Raji (cell line): ENCODE results near the gene SLC1A6.

Experiments
- POLR2A ChIP-seq: IDR thresholded peaks from 2 replicates; pipeline ENCODE4 v1.6.1; 2011; ENCODE audit warnings: low read depth, low read length, control low read depth; ENCODE audit not compliant: insufficient read depth

The SLC1A6 gene

GRCh38 chr19:14979476-14980255 lies at the start of gene SLC1A6:
Gene SLC1A6 (minus strand): TSS chr19:14979864. CDS start chr19:14972910, 6,954 bp downstream.
- no peak for TF ChIP-seq POLR2A

DNA sequence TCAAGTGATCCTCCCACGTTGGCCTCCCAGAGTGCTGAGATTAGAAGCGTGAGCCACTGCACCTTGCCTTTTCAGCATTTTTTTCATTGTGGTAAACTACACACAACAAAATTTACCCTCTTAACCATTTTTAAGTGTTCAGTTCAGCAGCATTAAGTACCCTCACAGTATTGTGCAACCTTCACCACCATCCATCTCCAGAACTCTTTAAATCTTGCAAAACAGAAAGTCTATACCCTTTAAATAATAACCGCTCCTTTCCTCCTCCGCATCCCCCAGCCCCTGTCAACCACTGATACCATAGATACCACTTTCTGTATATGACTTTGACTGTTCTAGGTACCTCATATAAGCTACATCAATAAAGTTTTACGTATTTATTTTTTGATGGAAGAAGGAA lies 48.8 kb upstream of the SLC1A6 start:
- no peak for TF ChIP-seq POLR2A

GRCh38 chr19:15025217-15025616 lies 45.6 kb upstream of the SLC1A6 start:
- TF ChIP-seq POLR2A, result no peak

DNA sequence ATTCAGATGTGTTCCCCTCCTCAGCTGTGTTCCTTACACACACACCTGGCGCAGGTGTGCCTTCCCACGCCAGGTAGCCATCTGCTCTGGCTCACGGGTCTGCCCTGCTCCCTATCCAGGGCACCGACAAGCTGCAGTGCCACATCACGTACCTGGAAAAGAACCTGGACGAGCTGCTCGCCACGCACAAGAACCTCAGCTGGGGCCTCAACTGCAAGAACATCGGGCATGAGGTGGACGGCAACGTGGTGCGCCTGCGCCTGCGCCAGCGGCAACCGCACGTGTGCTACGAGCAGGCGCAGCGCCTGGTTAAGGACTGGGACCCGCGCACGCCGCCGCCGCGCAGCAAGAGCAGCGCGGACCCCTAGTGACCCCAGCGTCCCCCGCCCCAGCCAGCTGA lies 43.1 kb upstream of the SLC1A6 start:
- TF ChIP-seq POLR2A, result no peak

DNA sequence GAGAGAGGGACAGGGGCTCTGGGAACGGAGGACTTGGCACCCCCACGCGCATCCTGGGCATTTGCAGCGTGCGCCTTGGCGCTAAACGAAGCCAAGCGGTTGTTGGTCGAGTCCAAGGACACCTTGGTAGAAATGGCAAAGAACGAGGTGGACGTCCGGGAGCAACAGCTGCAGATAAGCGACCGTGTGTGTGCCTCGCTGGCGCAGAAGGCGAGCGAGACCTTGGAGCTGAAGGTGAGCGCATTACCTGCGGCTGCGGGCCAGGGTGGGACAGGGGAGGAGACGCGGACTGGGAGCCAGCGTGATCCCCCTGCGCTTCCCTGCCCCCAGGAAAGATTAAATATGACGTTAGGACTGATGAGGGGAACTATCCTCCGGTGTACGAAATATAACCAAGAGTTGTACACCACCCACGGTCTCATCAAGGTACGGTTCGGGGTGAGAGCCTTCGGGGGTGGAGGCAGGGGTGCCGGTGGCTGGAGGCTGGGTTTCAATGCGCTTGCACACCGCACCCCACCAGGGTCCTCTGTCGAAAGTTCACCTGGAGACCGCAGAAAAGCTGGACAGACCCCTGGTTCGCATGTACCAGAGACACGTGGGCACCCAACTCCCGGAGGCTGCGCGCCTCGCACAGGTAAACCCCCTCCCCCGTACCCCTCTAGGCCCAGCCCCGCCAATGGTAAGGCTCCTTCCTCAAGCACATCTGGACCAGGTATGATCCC lies 41.8 kb upstream of the SLC1A6 start:
- TF ChIP-seq POLR2A, result no peak

DNA sequence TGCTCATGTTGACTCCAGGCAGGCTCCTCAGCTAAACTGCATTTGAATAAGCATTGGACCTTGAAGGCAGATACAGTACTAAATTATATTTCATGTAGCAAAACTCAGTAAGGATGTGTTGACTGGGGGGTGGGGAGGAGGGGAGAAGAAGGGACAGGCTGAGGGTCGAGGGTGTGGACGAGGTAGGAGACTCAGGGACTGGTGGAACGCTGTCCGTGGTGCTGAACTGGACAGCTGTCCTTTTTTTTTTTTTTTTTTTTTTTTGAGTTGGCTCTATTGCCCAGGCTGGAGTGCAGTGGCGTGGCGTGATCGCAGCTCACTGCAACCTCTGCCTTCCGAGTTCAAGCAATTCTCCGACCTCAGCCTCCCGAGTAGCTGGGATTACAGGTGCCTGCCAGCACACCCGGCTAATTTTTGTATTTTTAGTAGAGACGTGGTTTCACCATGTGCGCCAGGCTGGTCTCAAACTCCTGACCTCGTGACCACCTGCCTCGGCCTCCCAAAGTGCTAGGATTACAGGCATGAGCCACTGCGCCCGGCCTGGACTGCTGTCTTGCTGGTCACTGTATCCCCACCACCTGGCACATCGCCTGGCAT lies 36.4 kb upstream of the SLC1A6 start:
- no peak for TF ChIP-seq POLR2A

DNA sequence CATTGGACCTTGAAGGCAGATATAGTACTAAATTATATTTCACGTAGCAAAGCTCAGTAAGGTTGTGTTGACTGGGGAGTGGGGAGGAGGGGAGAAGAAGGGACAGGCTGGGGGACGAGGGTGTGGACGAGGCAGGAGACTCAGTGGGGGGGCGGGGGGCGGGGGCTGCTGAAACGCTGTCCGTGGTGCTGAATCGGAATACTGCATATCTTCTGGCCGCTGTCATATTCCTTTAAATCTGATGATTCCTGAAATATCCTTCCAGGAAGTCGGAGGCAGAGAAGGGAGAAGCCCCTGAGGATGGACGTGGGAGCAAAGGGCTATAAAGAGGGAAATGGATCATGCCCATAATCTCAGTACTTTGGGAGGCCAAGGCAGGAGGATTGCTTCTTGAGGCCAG lies 34.9 kb upstream of the SLC1A6 start:
- TF ChIP-seq POLR2A, result no peak

DNA sequence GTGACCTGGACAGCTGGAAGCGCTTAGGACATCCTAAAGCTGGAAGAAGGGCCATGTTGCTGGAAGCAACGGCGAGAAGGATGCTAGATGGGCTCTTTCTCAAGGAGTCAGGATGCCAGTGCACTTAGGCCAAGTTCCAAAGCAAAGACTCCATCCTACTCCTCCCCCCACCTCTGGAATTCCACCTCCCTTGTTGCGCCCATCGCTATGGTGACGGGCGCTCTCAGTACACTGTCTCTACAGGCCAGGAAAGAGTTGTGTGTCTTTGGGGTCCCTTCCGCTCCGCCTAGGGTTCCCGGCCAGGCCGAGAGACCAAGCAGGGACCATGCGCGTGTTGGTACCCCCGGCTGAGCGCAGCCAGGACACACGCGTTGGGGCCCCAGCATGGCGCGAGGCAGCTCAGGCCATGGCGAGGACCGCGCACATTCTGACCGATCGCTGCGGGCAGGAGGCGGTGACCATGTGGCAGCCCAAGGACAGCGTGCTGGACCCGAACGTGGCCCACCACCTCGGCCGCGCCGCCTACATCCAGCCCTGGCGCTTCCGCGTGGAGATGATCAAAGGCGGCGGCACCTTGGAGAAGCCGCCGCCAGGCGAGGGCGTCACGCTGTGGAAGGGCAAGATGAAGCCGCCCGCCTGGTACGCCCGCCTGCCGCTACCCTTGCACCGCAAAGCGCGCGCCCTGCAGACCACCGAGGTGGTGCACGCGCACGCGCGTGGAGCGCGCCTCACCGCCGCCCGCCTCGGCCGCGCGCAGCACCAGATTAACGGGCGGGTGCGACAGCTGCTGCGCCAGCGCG lies 31.0 kb upstream of the SLC1A6 start:
- no peak for TF ChIP-seq POLR2A

- TF ChIP-seq POLR2A, result no peak
These were observed 28.6 kb upstream of the SLC1A6 start for GRCh38 chr19:15008308-15008707.

DNA sequence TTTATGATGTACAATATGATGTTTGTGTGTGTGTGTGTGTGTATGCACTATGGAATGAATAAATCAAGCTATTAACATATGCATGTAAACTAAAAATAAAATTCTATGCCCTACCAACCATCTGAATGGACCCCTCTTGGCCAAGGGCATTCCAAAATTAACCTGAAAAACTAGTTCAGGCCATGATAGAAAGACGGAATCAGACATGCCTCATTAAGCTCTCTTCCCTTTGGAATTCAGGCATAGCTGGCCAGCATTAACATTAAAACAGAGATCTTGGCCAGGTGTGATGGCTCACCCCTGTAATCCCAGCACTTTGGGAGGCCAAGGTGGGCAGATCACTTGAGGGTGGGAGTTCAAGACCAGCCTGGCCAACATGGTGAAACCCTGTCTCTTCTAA lies 18.3 kb upstream of the SLC1A6 start:
- TF ChIP-seq POLR2A, result no peak

GRCh38 chr19:14992780-14993179 lies 13.1 kb upstream of the SLC1A6 start:
- TF ChIP-seq POLR2A, result no peak

GRCh38 chr19:14985133-14985532 lies 5.5 kb upstream of the SLC1A6 start:
- no peak for TF ChIP-seq POLR2A

GRCh38 chr19:14978161-14978776 lies 1.4 kb downstream of the SLC1A6 start:
- no peak for TF ChIP-seq POLR2A

GRCh38 chr19:14977128-14977527 lies 2.5 kb downstream of the SLC1A6 start:
- no peak for TF ChIP-seq POLR2A

GRCh38 chr19:14974488-14974887 lies 5.2 kb downstream of the SLC1A6 start:
- TF ChIP-seq POLR2A, result no peak
